ENCODE measurements around the gene ASGR1. TPM values are rescaled to one million over a fixed set of nuclear protein-coding genes. Genes with fewer than 3 reads are reported as not detected.

ASGR1 gene
- total RNA-seq, 1 experiment from 2014 or later: 3.5 TPM

DNA sequence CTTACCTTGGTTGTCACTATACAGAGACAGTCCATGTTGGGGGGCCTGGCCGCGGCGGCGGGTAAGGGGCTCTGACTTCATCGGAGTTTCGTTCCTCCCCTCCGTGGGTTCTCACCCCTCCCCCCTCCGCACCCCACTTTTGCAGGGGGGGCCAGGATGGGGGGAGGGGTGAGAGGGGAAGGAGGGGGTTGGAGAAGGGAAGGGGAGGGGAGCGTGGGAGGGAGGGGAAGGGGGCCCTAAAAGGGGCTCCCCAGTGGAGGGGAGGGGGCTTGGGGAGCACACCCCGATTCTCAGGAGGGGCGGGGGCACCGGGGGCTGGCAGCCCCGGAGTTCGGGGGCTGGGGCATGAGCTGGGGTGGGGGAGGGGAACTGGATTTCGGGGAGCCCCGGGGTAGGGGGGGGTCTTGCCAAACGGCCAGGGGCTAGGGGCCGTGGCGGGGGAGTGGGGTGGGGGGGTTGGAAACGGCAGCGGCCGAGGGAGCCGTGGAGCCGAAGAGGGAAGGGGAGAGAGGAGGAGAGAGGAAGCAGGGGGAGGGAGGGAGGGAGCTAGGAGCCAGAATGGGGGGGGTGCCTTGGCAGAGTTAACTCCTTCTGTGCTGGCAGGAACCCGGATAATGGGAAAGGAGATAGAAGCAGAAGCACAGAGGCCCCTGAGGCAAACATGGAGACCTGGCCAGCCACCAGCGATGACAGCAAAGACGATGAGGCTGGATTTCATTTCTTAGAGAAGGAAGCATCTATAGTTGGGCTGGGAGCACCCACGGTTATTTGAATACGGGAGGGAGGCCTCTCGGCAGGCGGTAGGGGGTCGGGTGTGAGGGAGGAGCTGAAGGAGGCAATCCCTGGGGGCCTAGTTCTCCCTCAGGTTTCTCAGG is 38.2 kb upstream of the ASGR1 start:
- Histone ChIP-seq H3K36me3 (ENCODE audit: low read depth) (peaks cover 15% of the 10 kb centered on the region), H3K9me3 (ENCODE audit: insufficient read depth, low read depth) (no peaks in the 10 kb centered on the region), H3K4me1 (replicated peaks; ENCODE audit: insufficient read depth) (peaks cover 38% of the 10 kb centered on the region), H4K20me1 (ENCODE audit: insufficient read depth) (peaks cover 18% of the 10 kb centered on the region), H2AFZ (no peak overlapping the region), H3K27me3 (ENCODE audit: insufficient read depth, low read depth) (no peaks in the 10 kb centered on the region), H3K4me3 (no peak overlapping the region; the same call in 1 of the 2 replicates), H3K79me2 (ENCODE audit: low read depth) (peaks cover 20% of the 10 kb centered on the region), H3K9me2 (ENCODE audit: insufficient read depth) (no peaks in the 10 kb centered on the region), H3F3A (ENCODE audit: insufficient read depth, low read depth) (peaks cover 52% of the 10 kb centered on the region), H3K27ac (no peak overlapping the region), H3K4me2 (peak overlapping the region; percentile 51; the same call in 1 of the 2 replicates)
- intact Hi-C loops (cut with micrococcal nuclease; ENCODE audit: unreplicated experiment): no loop called here
- TF ChIP-seq, protein P1, sequence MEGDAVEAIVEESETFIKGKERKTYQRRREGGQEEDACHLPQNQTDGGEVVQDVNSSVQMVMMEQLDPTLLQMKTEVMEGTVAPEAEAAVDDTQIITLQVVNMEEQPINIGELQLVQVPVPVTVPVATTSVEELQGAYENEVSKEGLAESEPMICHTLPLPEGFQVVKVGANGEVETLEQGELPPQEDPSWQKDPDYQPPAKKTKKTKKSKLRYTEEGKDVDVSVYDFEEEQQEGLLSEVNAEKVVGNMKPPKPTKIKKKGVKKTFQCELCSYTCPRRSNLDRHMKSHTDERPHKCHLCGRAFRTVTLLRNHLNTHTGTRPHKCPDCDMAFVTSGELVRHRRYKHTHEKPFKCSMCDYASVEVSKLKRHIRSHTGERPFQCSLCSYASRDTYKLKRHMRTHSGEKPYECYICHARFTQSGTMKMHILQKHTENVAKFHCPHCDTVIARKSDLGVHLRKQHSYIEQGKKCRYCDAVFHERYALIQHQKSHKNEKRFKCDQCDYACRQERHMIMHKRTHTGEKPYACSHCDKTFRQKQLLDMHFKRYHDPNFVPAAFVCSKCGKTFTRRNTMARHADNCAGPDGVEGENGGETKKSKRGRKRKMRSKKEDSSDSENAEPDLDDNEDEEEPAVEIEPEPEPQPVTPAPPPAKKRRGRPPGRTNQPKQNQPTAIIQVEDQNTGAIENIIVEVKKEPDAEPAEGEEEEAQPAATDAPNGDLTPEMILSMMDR (conservative IDR thresholded peaks at IDR 0.05): no peak
- no peak for TF ChIP-seq EZH2 (IDR thresholded peaks at IDR 0.05; ENCODE audit: low read depth)
- no TSS peak for BruUV-seq (replicated peaks)
- no peak for DNase-seq
- POLR2A ChIA-PET (ENCODE audit: unreplicated experiment): interaction anchor here (0.6 kb wide), 1 partner anchor 20 kb away, joined by 4 read pairs; no protein-coding TSS in a partner anchor
- CTCF ChIA-PET: interaction anchor here (0.6 kb wide), 1 partner anchor 116 kb away, joined by 3 read pairs; no protein-coding TSS in a partner anchor

DNA sequence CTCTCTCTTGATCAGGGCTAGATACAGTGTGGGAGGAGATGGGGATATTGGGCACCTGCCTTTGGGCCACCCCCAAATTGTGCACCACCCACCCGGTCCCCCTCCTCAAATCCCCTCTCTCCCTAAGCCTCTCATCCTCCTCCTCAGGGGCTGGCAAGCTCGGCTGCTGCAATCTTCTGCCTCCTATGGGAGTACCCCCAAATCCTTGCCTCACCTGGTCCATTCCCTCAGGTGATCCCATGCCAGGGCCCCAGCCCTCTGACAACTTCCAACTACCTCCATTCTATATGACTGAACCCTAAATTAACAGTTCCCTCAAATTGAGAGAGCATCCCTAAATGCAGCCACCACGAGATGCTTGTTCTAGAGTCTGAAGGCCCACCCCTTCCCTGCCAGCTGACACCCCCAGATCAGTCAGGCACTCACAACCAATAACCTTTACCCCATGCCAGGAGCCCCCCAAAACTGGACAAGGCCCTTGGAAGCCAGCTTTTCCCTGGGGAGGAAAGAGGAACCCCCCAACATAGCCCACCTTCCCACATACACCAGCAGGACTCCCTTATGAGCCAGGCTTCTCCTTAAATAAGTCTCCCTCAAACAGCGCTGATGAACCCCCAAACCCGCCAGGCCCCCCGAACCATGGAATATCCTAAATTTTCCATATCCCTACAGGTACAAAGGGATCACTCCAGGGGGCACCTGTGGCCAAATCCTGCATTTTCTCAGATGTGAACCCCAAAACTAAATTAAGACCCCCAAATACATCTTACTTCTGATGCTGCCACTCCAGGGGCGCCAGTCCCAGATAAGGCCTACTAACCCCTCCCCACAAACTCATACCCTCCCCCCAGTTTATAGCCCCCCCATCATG is 37.3 kb upstream of the ASGR1 start:
- no peak overlapping the region for H3K27ac ChIP-seq
- CTCF ChIA-PET: no interaction called here
- H4K20me1 ChIP-seq (ENCODE audit: insufficient read depth): peaks cover 9% of the 10 kb centered on the region
- no peak for DNase-seq
- no peaks in the 10 kb centered on the region for H3K9me2 ChIP-seq (ENCODE audit: insufficient read depth)
- POLR2A ChIA-PET (ENCODE audit: unreplicated experiment): interaction anchor here (0.6 kb wide), 1 partner anchor 25 kb away, joined by 4 read pairs; no protein-coding TSS in a partner anchor
- H3K27me3 ChIP-seq (ENCODE audit: insufficient read depth, low read depth): no peaks in the 10 kb centered on the region
- intact Hi-C loops (cut with micrococcal nuclease; ENCODE audit: unreplicated experiment): no loop called here
- no TSS peak for BruUV-seq (replicated peaks)
- peaks cover 6% of the 10 kb centered on the region for H3K36me3 ChIP-seq (ENCODE audit: low read depth)
- TF ChIP-seq EZH2 (IDR thresholded peaks at IDR 0.05; ENCODE audit: low read depth): no peak
- TF ChIP-seq, protein P1 (conservative IDR thresholded peaks at IDR 0.05): no peak
- H2AFZ ChIP-seq: no peak overlapping the region
- H3K9me3 ChIP-seq (ENCODE audit: insufficient read depth, low read depth): no peaks in the 10 kb centered on the region
- peaks cover 30% of the 10 kb centered on the region for H3K4me1 ChIP-seq (replicated peaks; ENCODE audit: insufficient read depth)
- no peak overlapping the region; the same call in 1 of the 2 replicates for H3K4me3 ChIP-seq
- H3K4me2 ChIP-seq: peak overlapping the region; percentile 51; the same call in 1 of the 2 replicates
- H3K79me2 ChIP-seq (ENCODE audit: low read depth): peaks cover 12% of the 10 kb centered on the region
- H3F3A ChIP-seq (ENCODE audit: insufficient read depth, low read depth): peaks cover 45% of the 10 kb centered on the region

DNA sequence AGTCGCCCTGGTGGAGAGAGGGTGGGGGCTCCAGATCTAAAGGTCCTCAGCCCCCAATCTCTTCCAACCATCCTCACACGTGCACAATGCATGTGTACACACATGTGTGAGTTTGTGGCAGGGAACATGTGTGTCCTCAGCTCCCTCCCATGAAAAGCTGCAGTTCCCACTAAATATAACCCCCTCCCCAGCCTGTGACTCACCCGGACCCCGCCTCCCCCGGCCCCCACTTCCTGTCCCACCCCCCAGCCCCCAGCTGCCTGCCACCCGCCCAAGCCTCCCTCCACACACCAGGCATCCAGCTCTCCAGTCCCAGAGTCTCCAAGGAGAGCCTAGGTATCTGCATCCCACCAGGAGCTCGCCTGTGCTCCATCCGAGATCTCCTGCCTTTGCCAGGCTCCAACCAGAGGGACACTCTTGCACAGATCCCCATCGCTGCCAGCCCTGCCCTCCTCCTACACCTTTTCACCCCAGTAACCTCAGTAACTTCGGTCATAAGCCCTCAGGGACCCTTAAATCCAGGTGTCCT is 36.5 kb upstream of the ASGR1 start:
- CTCF ChIA-PET: no interaction called here
- H3K4me1 ChIP-seq (replicated peaks; ENCODE audit: insufficient read depth): peaks cover 22% of the 10 kb centered on the region
- 0 out of 2 replicates have a peak, but pooled peaks cover 4% of the 10 kb centered on the region for H3K79me2 ChIP-seq (ENCODE audit: low read depth)
- H3K36me3 ChIP-seq (ENCODE audit: low read depth): no peaks in the 10 kb centered on the region
- peaks cover 38% of the 10 kb centered on the region for H3F3A ChIP-seq (ENCODE audit: insufficient read depth, low read depth)
- peak overlapping the region; percentile 51 for H3K4me2 ChIP-seq
- H4K20me1 ChIP-seq (ENCODE audit: insufficient read depth): peaks cover 2% of the 10 kb centered on the region
- no peak overlapping the region for H3K4me3 ChIP-seq
- H3K27me3 ChIP-seq (ENCODE audit: insufficient read depth, low read depth): no peaks in the 10 kb centered on the region
- no peak overlapping the region for H3K27ac ChIP-seq
- DNase-seq: no peak
- BruUV-seq (replicated peaks): no TSS peak
- intact Hi-C loops (cut with micrococcal nuclease; ENCODE audit: unreplicated experiment): loop anchor here (1.0 to 2.0 kb wide), 2 partner anchors 46 to 169 kb away; no protein-coding TSS in a partner anchor
- H2AFZ ChIP-seq: no peak overlapping the region
- H3K9me3 ChIP-seq (ENCODE audit: insufficient read depth, low read depth): no peaks in the 10 kb centered on the region
- TF ChIP-seq, protein P1 (conservative IDR thresholded peaks at IDR 0.05): no peak
- no peak for TF ChIP-seq EZH2 (IDR thresholded peaks at IDR 0.05; ENCODE audit: low read depth)
- no peaks in the 10 kb centered on the region for H3K9me2 ChIP-seq (ENCODE audit: insufficient read depth)
- POLR2A ChIA-PET (ENCODE audit: unreplicated experiment): interaction anchor here (0.5 to 0.7 kb wide), 3 partner anchors 8 to 188 kb away, joined by 4 to 5 read pairs (median 4); no protein-coding TSS in a partner anchor
